ENCODE data around the gene AIFM2. TPM values are rescaled to one million over a fixed set of nuclear protein-coding genes. Genes with fewer than 3 reads are reported as not detected.

Gene AIFM2
- total and polyA plus RNA-seq, 2 of the 13 experiments (the other 11 are each of a cell fraction or from before 2014, with no cell fraction given) = 20.3 to 29.5 TPM

- TF ChIP-seq AKAP8 (CRISPR knock-in tag; IDR thresholded peaks at IDR 0.05) = no peak
- TF ChIP-seq ATF5 (CRISPR knock-in tag; IDR thresholded peaks at IDR 0.05; ENCODE audit: low read depth) = no peak
- TF ChIP-seq ZNF512B (CRISPR knock-in tag; IDR thresholded peaks at IDR 0.05; ENCODE audit: borderline replicate concordance) = no peak
- TF ChIP-seq ZMYM3 (CRISPR knock-in tag; IDR thresholded peaks at IDR 0.05) = peak; percentile 47; the same call in 1 of the 2 replicates
- TF ChIP-seq THYN1 (CRISPR knock-in tag; IDR thresholded peaks at IDR 0.05; ENCODE audit: borderline replicate concordance, low read depth) = no peak
- no peak for TF ChIP-seq SP2 (CRISPR knock-in tag; IDR thresholded peaks at IDR 0.05)
- TF ChIP-seq IKZF1 (IDR thresholded peaks at IDR 0.05) = no peak
- no peak for TF ChIP-seq ZNF280B (CRISPR knock-in tag; IDR thresholded peaks at IDR 0.05; ENCODE audit: borderline replicate concordance)
- TF ChIP-seq ZFP91 (CRISPR knock-in tag; IDR thresholded peaks at IDR 0.05; ENCODE audit: borderline replicate concordance) = no peak
- TF ChIP-seq ZBTB40 (IDR thresholded peaks at IDR 0.05) = no peak
- no peak for TF ChIP-seq ZBTB40 (CRISPR knock-in tag; IDR thresholded peaks at IDR 0.05)
- TF ChIP-seq PRPF4 (IDR thresholded peaks at IDR 0.05; ENCODE audit: low read depth, low read length, poor library complexity, severe bottlenecking) = no peak
Observed at GRCh38 chr10:70085975-70086613, 46.5 kb downstream of the AIFM2 start (continued).

All from HepG2 (cell line).